ENCODE data around the gene MTAP. TPM values are rescaled to one million over a fixed set of nuclear protein-coding genes. Genes with fewer than 3 reads are reported as not detected.

MTAP gene
- total RNA-seq, 6 experiments from 2014 or later: 40.7 to 65.2 (median 52.0) TPM

DNA sequence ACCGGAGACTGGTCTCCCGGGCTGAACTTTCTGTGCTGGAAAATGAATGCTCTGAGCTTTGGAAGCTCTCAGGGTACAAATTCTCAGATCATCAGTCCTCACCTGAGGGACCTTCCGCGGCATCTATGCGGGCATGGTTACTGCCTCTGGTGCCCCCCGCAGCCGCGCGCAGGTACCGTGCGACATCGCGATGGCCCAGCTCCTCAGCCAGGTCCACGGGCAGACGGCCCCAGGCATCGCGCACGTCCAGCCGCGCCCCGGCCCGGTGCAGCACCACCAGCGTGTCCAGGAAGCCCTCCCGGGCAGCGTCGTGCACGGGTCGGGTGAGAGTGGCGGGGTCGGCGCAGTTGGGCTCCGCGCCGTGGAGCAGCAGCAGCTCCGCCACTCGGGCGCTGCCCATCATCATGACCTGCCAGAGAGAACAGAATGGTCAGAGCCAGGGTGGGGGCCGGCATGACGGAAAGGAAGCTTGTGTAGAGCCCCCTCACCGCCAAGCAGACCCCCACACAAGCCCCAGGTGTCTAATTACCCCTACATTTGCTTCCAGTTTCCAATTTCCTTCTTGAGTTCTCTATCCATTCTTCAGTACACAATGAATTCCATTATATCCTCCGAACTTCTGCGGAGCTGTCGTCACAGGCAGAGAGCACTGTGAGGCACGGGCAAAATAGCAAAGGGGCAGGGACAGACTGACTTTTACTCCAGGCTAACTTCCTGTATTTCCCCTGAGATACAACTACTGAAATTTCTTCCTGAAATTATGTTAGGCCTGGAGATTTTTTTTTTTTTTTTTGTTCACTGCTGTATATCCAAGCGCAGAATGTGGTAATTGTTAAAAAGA lies 168.6 kb downstream of the MTAP start:
- peak overlapping the region; percentile 41; the same call in 1 of the 2 replicates for H3K4me3 Mint-ChIP-seq
- H3K36me3 Mint-ChIP-seq (ENCODE audit: low read depth): peaks cover 45% of the 10 kb centered on the region
- peaks cover 4% of the 10 kb centered on the region; the same call in 1 of the 2 replicates for H3K9me3 Mint-ChIP-seq
- no peak for DNase-seq
- H3K27ac Mint-ChIP-seq: peak overlapping the region; percentile 2; the same call in 1 of the 2 replicates
- no peak for TF ChIP-seq CTCF (IDR thresholded peaks at IDR 0.05)
- peaks cover 31% of the 10 kb centered on the region for H3K27me3 Mint-ChIP-seq (ENCODE audit: insufficient read depth)
- H3K4me1 Mint-ChIP-seq (ENCODE audit: low read depth): peaks cover 58% of the 10 kb centered on the region

DNA sequence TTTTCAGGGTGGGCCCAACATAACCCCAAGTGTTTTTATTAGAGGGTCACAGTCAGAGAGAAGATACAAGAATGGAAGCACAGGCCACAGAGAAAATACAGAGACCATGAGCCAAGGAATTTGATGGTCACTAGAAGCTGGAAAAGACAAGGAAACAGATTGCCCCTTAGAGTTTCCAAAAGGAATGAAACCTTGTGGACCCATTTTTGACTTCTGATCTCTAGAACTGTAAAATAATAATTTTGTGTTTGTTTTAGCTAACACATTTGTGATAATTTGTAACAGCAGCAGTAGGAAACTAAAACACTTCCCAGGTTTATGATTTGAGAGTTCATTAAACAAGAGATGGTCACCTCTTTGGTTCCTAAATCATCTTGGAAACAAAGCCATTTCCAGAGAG lies 169.9 kb downstream of the MTAP start:
- no peak for TF ChIP-seq CTCF (IDR thresholded peaks at IDR 0.05)
- peaks cover 35% of the 10 kb centered on the region for H3K27me3 Mint-ChIP-seq (ENCODE audit: insufficient read depth)
- H3K36me3 Mint-ChIP-seq (ENCODE audit: low read depth): peaks cover 39% of the 10 kb centered on the region

GRCh38 chr9:21974343-21974721 lies 171.9 kb downstream of the MTAP start:
- H3K27me3 Mint-ChIP-seq (ENCODE audit: insufficient read depth): peaks cover 31% of the 10 kb centered on the region
- no peak for TF ChIP-seq CTCF (IDR thresholded peaks at IDR 0.05)
- peak overlapping the region; percentile 82 for H3K27ac Mint-ChIP-seq
- H3K4me1 Mint-ChIP-seq (ENCODE audit: low read depth): peaks cover 48% of the 10 kb centered on the region
- peaks cover 24% of the 10 kb centered on the region for H3K36me3 Mint-ChIP-seq (ENCODE audit: low read depth)
- peak overlapping the region; percentile 92 for H3K4me3 Mint-ChIP-seq
- H3K9me3 Mint-ChIP-seq: peaks cover 4% of the 10 kb centered on the region; the same call in 1 of the 2 replicates
- no peak for DNase-seq

More for the DNA sequence above, 169.9 kb downstream of the MTAP start:
- peak overlapping the region; percentile 74 for H3K27ac Mint-ChIP-seq
- peaks cover 4% of the 10 kb centered on the region; the same call in 1 of the 2 replicates for H3K9me3 Mint-ChIP-seq
- H3K4me1 Mint-ChIP-seq (ENCODE audit: low read depth): peaks cover 54% of the 10 kb centered on the region
- no peak for DNase-seq
- peak overlapping the region; percentile 92 for H3K4me3 Mint-ChIP-seq

GRCh38 chr9:21974722-21975409 lies 172.4 kb downstream of the MTAP start:
- H3K27me3 Mint-ChIP-seq (ENCODE audit: insufficient read depth): peaks cover 28% of the 10 kb centered on the region
- DNase-seq: peak; percentile 44
- peaks cover 3% of the 10 kb centered on the region; the same call in 1 of the 2 replicates for H3K9me3 Mint-ChIP-seq
- H3K27ac Mint-ChIP-seq: peak overlapping the region; percentile 82
- H3K4me1 Mint-ChIP-seq (ENCODE audit: low read depth): peaks cover 47% of the 10 kb centered on the region
- peak overlapping the region; percentile 92 for H3K4me3 Mint-ChIP-seq
- no peak; the same call in 1 of the 2 replicates for TF ChIP-seq CTCF (IDR thresholded peaks at IDR 0.05)
- peaks cover 21% of the 10 kb centered on the region for H3K36me3 Mint-ChIP-seq (ENCODE audit: low read depth)

GRCh38 chr9:21976334-21976875 lies 174.0 kb downstream of the MTAP start:
- Mint-ChIP-seq H3K36me3 (ENCODE audit: low read depth) (peaks cover 8% of the 10 kb centered on the region; the same call in 1 of the 2 replicates), H3K27me3 (ENCODE audit: insufficient read depth) (peaks cover 22% of the 10 kb centered on the region)
- no peak for DNase-seq

More at GRCh38 chr9:21976334-21976875, 174.0 kb downstream of the MTAP start:
- no peaks in the 10 kb centered on the region for H3K9me3 Mint-ChIP-seq
- peak overlapping the region; percentile 92 for H3K4me3 Mint-ChIP-seq
- peaks cover 38% of the 10 kb centered on the region for H3K4me1 Mint-ChIP-seq (ENCODE audit: low read depth)
- peak overlapping the region; percentile 82 for H3K27ac Mint-ChIP-seq
- no peak for TF ChIP-seq CTCF (IDR thresholded peaks at IDR 0.05)

Measured in HFFc6 (cell line).